H1 (cell line): ENCODE results near the gene DYSF.

ENCODE experiments used
- CTCF ChIP-seq, 3 experiments: IDR thresholded peaks; 1 replicate in 2 of 3; 2 replicates in 1 of 3; pipeline versions ENCODE4 v1.5.1 to v1.6.1; 2011; ENCODE audit warnings: low read length in 3 of 3, mild to moderate bottlenecking in 3 of 3, inconsistent platforms in 2 of 3, low read depth in 1 of 3, moderate library complexity in 1 of 3; ENCODE audit not compliant: insufficient read depth in 1 of 3; ENCODE audit errors: control extremely low read depth in 1 of 3
- POLR2AphosphoS5 ChIP-seq: IDR thresholded peaks from 2 replicates; pipeline ENCODE4 v1.6.1; 2011; ENCODE audit warnings: low read depth, low read length

- TF ChIP-seq CTCF (IDR thresholded peaks at IDR 0.05; ENCODE audit: control extremely low read depth in 1 of 3, insufficient read depth in 1 of 3, low read depth in 1 of 3, low read length in 3 of 3) (no peak), POLR2AphosphoS5 (no peak)
These were observed 161.8 kb downstream of the DYSF start for GRCh38 chr2:71614976-71615766.
